CD4-positive, alpha-beta T cell (primary cell): ENCODE data around the gene RALGPS1. TPM values are rescaled to one million over a fixed set of nuclear protein-coding genes. Genes with fewer than 3 reads are reported as not detected.

Source experiments
- ATAC-seq: fragments of 200-7000 bp; cut with Tn5 transposase; one replicate; pipeline ENCODE4 v1.10.0; 2022; ENCODE audit warnings: mild to moderate bottlenecking; ENCODE audit not compliant: poor library complexity
- CTCF ChIA-PET: fragments of 350-600 bp; sonication (Branson Sonifier 250); formaldehyde crosslinking; loops from one replicate; lab custom pipeline; 2021; ENCODE audit warnings: antibody characterized with exemption, inconsistent platforms; lab: Charles Lee
- POLR2A ChIA-PET: fragments of 350-600 bp; sonication (Branson Sonifier 250); formaldehyde crosslinking; loops from one replicate; lab custom pipeline; 2021; ENCODE audit warnings: antibody characterized with exemption, inconsistent platforms; lab: Charles Lee
- DNase-seq, 14 experiments: peaks; one replicate each; pipeline ENCODE4 v3.0.0-alpha.2; 2013 to 2020; ENCODE audit warnings: mixed read lengths in 2 of 14
- H3K27ac ChIP-seq, 2 donors: one replicate each; pipeline versions ENCODE4 v1.5.1 to v1.7.0; 2013; ENCODE audit warnings: low read length in 2 of 2, low read depth in 1 of 2, mild to moderate bottlenecking in 1 of 2
- H3K27me3 ChIP-seq, 2 experiments: 1 replicate in 1 of 2; 2 replicates in 1 of 2; pipeline versions ENCODE4 v1.6.1 to v1.7.0; 2013; ENCODE audit warnings: low read length in 2 of 2, control low read depth in 1 of 2, mild to moderate bottlenecking in 1 of 2, moderate library complexity in 1 of 2; ENCODE audit not compliant: insufficient read depth in 2 of 2, control insufficient read depth in 1 of 2
- H3K36me3 ChIP-seq: one replicate; pipeline ENCODE4 v1.6.1; 2013; ENCODE audit warnings: low read length, control low read depth; ENCODE audit not compliant: insufficient read depth
- H3K4me1 ChIP-seq: one replicate; pipeline ENCODE4 v1.6.1; 2013; ENCODE audit warnings: low read length, control low read depth; ENCODE audit not compliant: insufficient read depth
- H3K4me3 ChIP-seq: one replicate; pipeline ENCODE4 v1.5.1; 2013; ENCODE audit warnings: mild to moderate bottlenecking, low read length, moderate library complexity
- H3K9me3 ChIP-seq, 2 experiments: 1 replicate in 1 of 2; 2 replicates in 1 of 2; pipeline versions ENCODE4 v1.6.1 to v1.7.0; 2013; ENCODE audit warnings: low read length in 2 of 2, mild to moderate bottlenecking in 2 of 2, control low read depth in 1 of 2, moderate library complexity in 1 of 2; ENCODE audit not compliant: control insufficient read depth in 1 of 2, insufficient read depth in 1 of 2
- H3K27ac Mint-ChIP-seq: one replicate; pipeline ENCODE4 v1.8.0; 2020; ENCODE audit warnings: mixed read lengths
- H3K27me3 Mint-ChIP-seq: one replicate; pipeline ENCODE4 v1.8.0; 2021; ENCODE audit warnings: mixed read lengths
- H3K36me3 Mint-ChIP-seq: one replicate; pipeline ENCODE4 v1.8.0; 2021; ENCODE audit warnings: low read depth, mixed read lengths
- H3K4me1 Mint-ChIP-seq: one replicate; pipeline ENCODE4 v1.8.0; 2021; ENCODE audit warnings: low read depth, mixed read lengths
- H3K4me3 Mint-ChIP-seq: one replicate; pipeline ENCODE4 v1.8.0; 2020; ENCODE audit warnings: mild to moderate bottlenecking, mixed read lengths
- H3K9me3 Mint-ChIP-seq: one replicate; pipeline ENCODE4 v1.8.0; 2020; ENCODE audit warnings: mixed read lengths
- CTCF ChIP-seq: fragments of 200-600 bp; IDR thresholded peaks from one replicate; pipeline ENCODE4 v1.8.0; 2022; ENCODE audit warnings: antibody characterized with exemption, mild to moderate bottlenecking
- intact Hi-C, 2 experiments: fragments of 100-400 bp; cut with DNase I in 1 of 2; cut with micrococcal nuclease in 1 of 2; formaldehyde crosslinking; loops; one replicate each; pipeline versions ENCODE4 v1.15.1 to v1.9.0; 2023 to 2025; cut with DNase I, micrococcal nuclease
- total RNA-seq, 174 experiments: library from RNA in 2 of 174; stranded (reverse) in 2 of 174; gene quantifications; one replicate each; pipeline ENCODE4 v1.2.3 and lab custom pipeline; 2021 to 2026

RALGPS1 gene
- total RNA-seq, 2 experiments from 2014 or later, result 5.8 to 6.3 TPM

- Histone ChIP-seq H3K4me1 (no peaks in the 10 kb centered on the region), H3K36me3 (no peaks in the 10 kb centered on the region), H3K9me3 (peaks cover 0 to 8% of the 10 kb centered on the region in 2 experiments), H3K27me3 (no peaks in the 10 kb centered on the region), H3K27ac (no peak overlapping the region), H3K4me3 (no peak overlapping the region)
- ATAC-seq (no peak), DNase-seq (peak in 1 of 14 experiments; percentile 10)
- CTCF ChIA-PET, result no interaction called here
- POLR2A ChIA-PET, result no interaction called here
- H3K36me3 Mint-ChIP-seq, result no peaks in the 10 kb centered on the region
- intact Hi-C loops, result no loop called here
- TF ChIP-seq CTCF, result no peak
- no peaks in the 10 kb centered on the region for H3K27me3 Mint-ChIP-seq
- H3K4me1 Mint-ChIP-seq, result no peaks in the 10 kb centered on the region
- H3K9me3 Mint-ChIP-seq, result no peaks in the 10 kb centered on the region
- H3K4me3 Mint-ChIP-seq, result no peak overlapping the region
- no peak overlapping the region for H3K27ac Mint-ChIP-seq
These were observed 263.2 kb downstream of the RALGPS1 start for GRCh38 chr9:127177665-127178265.

- no peaks in the 10 kb centered on the region for H3K4me1 Mint-ChIP-seq
- H3K36me3 Mint-ChIP-seq, result no peaks in the 10 kb centered on the region
- peaks cover 0 to 8% of the 10 kb centered on the region in 2 experiments for H3K9me3 ChIP-seq
- no peaks in the 10 kb centered on the region for H3K36me3 ChIP-seq
- intact Hi-C loops, result no loop called here
- H3K27ac ChIP-seq, result no peak overlapping the region
- ATAC-seq (no peak), DNase-seq (peak in 1 of 14 experiments; percentile 22)
- no peaks in the 10 kb centered on the region for H3K9me3 Mint-ChIP-seq
- H3K4me3 ChIP-seq, result no peak overlapping the region
- H3K27me3 ChIP-seq, result no peaks in the 10 kb centered on the region
- H3K4me1 ChIP-seq, result no peaks in the 10 kb centered on the region
- no peak overlapping the region for H3K4me3 Mint-ChIP-seq
- ChIA-PET POLR2A (interaction anchor here (1.0 kb wide), 1 partner anchor 25 kb away, joined by 3 read pairs; no protein-coding TSS in a partner anchor), CTCF (interaction anchor here (1.1 kb wide), 1 partner anchor 238 kb away, joined by 3 read pairs; no protein-coding TSS in a partner anchor)
- H3K27ac Mint-ChIP-seq, result no peak overlapping the region
- no peaks in the 10 kb centered on the region for H3K27me3 Mint-ChIP-seq
- no peak for TF ChIP-seq CTCF
These were observed 264.4 kb downstream of the RALGPS1 start for GRCh38 chr9:127178686-127179632.

GRCh38 chr9:127179633-127180441 lies 265.3 kb downstream of the RALGPS1 start:
- no peaks in the 10 kb centered on the region for H3K4me1 Mint-ChIP-seq
- no peaks in the 10 kb centered on the region for H3K9me3 Mint-ChIP-seq
- no peak overlapping the region for H3K4me3 Mint-ChIP-seq
- DNase-seq (peak in 1 of 14 experiments; percentile 4), ATAC-seq (no peak)
- Histone ChIP-seq H3K36me3 (no peaks in the 10 kb centered on the region), H3K9me3 (peaks cover 0 to 8% of the 10 kb centered on the region in 2 experiments), H3K27me3 (no peaks in the 10 kb centered on the region), H3K27ac (no peak overlapping the region), H3K4me1 (no peaks in the 10 kb centered on the region), H3K4me3 (no peak overlapping the region)
- H3K27me3 Mint-ChIP-seq, result no peaks in the 10 kb centered on the region
- TF ChIP-seq CTCF, result no peak
- no peaks in the 10 kb centered on the region for H3K36me3 Mint-ChIP-seq
- ChIA-PET CTCF (interaction anchor here (1.1 kb wide), 1 partner anchor 239 kb away, joined by 3 read pairs; no protein-coding TSS in a partner anchor), POLR2A (interaction anchor here (1.0 kb wide), 1 partner anchor 25 kb away, joined by 3 read pairs; no protein-coding TSS in a partner anchor)
- H3K27ac Mint-ChIP-seq, result no peak overlapping the region
- intact Hi-C loops, result no loop called here
